GM21529 (cell line): ENCODE data around the gene CPNE6.
"Not testable (repeated sequence)": the region's sequence is repeated elsewhere in the genome, so short reads cannot be mapped to it uniquely, and the experiment has no call there.

Experiments
- ATAC-seq: cut with Tn5 transposase; IDR thresholded peaks from one replicate; pipeline ENCODE4 v1.9.1; 2021; ENCODE audit not compliant: unreplicated experiment

The CPNE6 gene

DNA sequence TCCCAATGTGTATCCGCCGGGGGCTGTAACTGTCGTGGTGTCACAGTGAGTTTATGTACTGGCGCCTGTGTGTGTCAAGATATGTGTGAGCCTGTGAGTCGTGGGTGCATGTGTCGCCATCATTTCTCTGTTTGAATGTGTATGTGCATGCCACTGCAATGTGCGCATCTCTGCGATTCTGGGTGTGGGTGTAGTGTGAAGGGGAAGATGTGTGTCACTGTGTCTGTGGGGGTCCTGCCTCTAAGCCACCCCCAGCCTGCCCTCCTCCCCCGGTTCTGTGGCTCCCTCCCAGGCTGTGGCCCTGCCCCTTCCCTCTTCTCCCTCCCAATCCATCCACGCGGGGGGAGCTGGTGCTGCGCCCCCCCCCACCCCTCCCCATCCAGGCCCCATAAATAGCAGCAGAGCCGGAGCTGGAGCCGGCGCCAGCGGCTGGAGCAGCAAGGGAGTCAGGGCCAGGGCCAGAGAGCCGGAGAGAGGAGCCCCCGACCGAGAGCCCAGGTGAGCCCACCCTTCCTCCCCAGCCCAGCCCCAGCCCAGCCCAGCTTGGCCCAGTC, at the start of gene CPNE6:
Gene CPNE6, plus strand, starts transcription at position 419 of the 554 bp plus-strand sequence. CDS start 1,375 bp downstream, outside the sequence.
- no peak for ATAC-seq

DNA sequence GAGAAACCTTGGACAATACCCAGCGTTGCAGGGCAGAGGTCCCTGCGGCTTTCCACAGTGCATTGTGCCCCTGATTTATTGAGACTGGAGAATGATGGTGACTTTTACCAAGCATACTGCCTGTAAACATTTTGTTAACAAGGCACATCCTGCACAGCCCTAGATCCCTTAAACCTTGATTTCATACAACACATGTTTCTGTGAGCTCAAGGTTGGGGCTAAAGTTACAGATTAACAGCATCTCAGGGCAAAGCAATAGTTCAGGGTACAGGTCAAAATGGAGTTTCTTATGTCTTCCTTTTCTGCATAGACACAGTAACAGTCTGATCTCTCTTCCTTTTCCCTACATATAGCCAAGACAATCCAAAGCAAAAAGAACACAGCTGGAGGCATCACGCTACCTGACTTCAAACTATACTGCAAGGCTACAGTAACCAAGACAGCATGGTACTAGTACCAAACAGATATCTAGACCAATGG, 46.4 kb upstream of the CPNE6 start:
- ATAC-seq = not testable (repeated sequence)

DNA sequence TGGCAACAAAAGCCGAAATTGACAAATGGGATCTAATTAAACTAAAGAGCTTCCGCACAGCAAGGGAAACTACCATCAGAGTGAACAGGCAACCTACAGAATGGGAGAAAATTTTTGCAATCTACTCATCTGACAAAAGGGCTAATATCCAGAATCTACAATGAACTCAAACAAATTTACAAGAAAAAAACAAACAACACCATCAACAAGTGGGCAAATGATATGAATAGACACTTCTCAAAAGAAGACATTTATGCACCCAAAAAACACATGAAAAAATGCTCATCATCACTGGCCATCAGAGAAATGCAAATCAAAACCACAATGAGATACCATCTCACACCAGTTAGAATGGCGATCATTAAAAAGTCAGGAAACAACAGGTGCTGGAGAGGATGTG, 41.7 kb upstream of the CPNE6 start:
- ATAC-seq = not testable (repeated sequence)

DNA sequence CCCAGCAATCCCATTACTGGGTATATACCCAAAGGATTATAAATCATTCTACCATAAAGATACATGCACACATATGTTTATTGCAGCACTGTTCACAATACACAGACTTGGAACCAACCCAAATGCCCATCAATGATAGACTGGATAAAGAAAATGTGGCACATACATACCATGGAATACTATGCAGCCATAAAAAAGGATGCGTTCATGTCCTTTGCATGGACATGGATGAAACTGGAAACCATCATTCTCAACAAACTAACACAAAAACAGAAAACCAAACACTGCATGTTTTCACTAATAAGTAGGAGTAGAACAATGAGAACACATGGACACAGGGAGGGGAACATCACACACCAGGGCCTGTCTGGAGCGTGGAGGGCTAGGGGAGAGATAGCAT, 40.0 kb upstream of the CPNE6 start:
- not testable (repeated sequence) for ATAC-seq

DNA sequence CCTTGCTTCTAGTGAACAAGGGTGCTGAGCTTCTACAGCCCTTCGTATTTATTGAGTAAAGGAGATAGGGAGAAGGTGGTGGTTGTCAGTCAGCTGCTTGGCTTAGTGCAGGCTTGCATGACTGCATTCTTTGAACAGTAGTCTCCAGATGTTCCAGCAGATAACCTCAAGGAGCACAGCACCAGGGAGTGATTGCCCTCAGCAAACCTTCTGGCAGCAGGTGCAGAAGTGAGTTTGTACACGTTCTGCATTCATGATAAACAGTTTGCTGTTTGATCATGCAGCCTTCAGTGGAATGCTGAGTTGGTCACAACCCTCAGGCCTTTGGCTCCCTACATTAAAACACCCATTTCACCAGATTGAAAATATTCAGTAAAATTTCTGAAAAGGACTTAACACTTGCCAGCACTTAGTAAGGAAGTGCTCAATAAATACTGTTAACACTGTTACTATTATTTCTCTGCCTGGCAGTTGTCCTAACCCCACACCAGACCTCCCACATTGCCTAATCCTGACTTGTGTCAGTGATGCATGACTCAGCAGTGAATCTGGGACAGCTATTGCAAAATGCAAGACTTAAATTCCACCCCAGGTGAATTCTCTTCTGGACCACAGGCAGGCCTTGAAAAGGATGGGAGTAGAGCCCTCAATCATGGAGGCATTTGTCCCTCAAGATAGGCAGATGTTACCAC, 38.5 kb upstream of the CPNE6 start:
- ATAC-seq = no peak

DNA sequence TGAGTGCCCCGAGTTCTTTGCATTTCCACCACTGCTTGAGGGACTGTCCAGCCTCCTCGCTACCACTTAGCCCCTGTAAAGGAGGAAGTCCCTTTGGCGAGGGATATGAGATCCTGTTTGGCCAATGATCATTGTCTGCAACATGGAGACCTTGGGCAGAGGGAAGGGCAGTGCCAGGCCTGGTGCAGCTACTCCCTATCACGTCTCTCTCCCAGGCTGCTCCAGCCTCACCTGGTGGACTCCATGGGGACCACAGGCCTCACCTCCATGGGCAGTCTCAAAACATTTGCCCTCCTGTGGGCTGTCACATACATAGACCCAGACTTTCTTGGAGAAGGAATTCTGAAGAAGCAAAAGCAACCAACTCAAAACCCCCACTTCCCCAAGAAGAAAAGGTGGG, 35.6 kb upstream of the CPNE6 start:
- not testable (repeated sequence) for ATAC-seq

DNA sequence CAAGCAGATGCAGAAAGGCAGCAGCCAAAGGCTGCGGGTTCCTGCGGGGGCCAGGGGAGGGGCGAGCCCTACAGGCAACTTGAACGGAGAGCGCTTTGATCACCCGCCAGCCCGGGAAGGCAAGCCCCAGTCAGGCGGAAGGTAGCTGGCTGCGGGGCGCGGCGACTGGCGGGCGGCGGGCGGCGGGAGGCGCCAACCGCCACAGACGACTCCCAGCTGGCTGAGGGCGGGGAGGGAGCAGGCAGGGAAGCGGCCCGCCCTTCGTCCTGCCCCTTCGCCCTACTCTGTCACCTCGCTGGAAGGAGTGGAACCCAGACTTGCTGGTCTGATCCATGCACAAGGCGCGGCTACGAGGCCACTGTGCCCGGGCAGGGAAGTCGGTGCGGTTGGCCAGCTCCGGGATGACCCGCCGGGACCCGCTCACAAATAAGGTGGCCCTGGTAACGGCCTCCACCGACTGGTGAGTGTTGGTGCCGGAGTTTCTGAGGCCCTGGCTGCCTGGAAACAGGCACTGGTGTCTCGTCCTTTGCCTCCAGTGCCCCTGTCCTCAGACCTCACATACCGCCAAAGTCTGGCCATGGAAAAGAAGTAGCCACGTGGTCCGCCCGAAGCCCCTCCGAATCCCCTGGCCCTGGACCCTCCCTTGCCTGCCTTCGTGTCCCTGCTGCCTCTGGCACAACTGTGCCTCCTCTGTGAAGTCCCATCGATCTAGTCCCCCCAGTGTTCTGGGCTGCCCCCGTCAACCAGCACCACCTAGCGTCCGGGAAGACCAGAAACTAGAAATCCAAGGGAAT, 35.0 kb upstream of the CPNE6 start:
- peak; percentile 71 for ATAC-seq

DNA sequence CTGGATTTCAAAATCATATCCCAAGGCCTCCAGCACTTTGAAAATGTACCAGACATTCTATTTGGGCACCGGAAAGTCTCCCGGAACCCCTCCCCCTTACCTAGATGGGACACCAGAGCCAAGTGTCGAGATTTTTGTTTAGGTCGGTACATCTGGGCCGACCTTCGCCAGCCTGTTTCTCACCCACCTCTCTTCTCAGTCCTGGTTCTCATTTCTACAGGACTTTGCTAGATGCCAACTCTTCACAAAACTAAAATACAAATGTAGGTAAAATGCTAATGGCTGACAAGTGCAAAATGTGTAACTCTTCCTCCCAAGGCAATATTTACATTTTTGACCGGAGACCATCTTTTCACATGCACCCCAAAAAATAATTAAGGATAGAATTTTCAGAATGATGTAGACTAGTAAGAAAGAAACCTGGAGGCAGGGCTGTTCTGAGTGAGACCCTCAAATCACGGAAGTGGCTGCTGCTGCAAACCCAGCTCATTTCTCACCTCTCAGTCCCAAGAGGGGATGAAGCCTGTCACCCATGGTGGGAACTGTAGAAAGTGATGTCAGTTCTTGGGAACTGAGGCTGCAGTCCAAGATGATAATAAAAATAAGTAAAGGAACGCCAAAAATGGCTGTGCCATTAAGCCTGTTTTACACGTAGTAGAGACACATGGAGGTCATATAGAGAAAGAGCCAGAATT, 34.3 kb upstream of the CPNE6 start:
- peak; percentile 5 for ATAC-seq

DNA sequence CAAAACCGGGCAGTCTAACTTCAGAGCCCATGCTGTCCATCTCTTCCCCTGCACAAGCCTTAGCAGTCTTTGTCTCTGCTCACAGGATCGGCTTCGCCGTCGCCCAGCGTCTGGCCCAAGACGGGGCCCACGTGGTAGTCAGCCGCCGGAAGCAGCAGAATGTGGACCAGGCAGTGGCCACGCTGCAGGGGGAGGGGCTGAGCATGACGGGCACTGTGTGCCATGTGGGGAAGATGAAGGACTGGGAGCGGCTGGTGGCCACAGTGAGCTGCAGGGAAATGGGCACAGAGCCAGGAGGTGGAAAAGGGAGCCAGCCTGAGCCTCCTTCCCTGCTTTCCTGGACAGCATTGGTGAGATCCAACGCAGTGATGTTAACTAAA, 33.7 kb upstream of the CPNE6 start:
- no peak for ATAC-seq

DNA sequence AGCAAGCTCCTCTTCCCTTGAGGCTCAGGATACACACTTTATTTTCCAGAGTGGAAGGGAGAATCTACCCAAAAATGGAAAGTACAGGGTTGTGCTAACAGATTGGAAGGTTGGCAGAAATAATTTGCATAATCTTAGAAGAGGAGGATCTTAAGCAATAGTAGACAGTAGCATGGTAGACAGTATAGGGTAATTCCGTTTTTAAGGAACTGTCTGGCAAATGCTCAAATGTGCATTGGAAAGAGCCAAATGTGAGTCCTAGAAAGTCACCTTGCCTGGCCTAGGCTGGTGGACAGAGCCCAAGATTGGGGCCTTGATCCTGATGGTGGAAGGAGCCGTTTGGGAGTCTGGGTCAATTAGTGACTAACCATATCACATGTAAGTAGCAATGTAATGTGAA, 32.7 kb upstream of the CPNE6 start:
- no peak for ATAC-seq

DNA sequence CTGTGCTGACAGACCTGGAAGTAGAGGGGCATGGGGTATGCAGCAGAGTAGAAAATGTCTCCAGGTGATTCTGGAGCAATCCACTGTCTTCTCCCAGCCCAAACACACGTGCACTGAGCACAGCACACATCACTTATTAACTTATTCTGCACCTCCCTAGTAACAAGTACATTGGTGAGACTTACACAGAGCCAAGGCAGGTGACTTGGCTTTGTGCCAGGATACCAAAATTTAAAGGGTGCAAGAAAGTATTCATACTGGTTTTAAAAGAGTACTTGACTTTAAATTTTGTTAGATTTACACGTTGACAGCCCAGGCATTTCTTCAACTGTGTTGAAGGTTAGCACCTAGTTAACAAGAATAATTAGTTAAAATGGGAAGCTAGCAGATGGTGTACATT, 30.7 kb upstream of the CPNE6 start:
- ATAC-seq = no peak

DNA sequence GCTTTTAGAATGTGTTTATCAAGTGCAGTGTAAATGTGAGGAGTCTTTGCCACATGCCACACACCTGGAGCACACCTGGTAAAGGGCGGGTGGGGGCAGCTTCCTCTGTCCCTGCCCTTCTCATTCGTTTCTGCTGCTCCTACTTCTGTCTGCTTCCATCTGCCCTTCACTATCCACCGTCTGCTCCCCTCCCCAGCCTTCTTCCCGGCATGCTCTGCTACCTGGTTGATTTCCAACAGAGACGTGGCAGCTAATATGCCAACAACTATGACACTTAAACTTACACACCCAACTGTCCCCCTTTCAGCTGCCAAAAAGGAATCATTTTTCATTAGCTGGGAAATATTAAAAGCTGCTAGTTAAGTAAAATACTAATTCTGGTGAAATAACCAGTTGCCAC, 28.6 kb upstream of the CPNE6 start:
- ATAC-seq = no peak

DNA sequence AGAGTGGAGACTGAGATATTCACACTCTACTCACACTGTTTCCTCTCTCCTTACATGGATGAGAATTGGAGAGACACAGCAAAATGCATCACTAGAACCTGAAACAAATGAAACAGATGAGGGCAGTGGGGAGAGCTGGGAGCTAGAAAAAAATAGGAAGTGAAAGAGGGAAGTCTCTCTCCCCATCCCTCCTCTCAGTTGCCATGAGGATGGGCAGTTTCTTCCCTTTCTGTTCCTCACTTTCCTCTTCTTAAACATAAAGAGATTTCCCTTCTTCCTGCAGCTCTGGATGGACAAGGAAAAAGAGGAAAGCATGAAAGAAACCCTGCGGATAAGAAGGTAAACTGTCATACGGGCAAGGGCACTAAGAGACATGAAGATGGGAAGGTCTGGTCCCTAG, 22.4 kb upstream of the CPNE6 start:
- ATAC-seq = not testable (repeated sequence)

DNA sequence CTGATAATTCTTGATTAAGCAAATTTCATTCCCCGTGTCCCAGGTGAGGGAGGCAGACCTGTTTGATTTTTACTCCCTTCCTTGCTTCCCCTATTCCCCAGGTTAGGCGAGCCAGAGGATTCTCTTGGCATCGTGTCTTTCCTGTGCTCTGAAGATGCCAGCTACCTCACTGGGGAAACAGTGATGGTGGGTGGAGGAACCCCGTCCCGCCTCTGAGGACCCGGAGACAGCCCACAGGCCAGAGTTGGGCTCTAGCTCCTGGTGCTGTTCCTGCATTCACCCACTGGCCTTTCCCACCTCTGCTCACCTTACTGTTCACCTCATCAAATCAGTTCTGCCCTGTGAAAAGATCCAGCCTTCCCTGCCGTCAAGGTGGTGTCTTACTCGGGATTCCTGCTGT, 20.6 kb upstream of the CPNE6 start:
- not testable (repeated sequence) for ATAC-seq

DNA sequence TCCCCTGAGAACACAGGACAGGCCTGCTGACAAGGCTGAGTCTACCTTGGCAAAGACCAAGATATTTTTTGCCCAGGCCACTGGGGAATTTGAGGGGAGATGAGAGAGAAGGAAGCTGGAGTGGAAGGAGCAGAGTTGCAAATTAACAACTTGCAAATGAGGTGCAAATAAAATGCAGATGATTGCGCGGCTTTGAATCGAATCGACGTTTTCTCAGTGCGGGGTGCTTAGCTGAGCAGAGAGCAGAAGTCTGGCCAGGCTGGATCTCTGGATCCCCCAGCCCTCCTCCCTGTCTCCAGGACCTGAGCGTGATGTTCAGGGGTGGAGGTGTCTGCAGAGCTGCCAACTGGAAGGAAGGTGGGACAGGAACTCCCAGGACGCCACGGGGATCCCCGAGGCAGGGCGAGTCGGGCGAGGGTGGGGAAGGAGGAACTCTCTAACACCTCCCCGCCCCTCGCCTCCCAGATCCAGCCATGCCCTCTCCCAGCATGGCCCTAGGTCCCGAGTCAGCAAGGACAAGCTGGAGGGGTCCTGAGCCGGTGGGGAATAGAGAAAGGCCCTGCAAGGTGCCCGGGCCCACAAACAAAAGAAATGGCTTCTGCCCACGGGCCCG, 20.1 kb upstream of the CPNE6 start:
- peak; percentile 19 for ATAC-seq

DNA sequence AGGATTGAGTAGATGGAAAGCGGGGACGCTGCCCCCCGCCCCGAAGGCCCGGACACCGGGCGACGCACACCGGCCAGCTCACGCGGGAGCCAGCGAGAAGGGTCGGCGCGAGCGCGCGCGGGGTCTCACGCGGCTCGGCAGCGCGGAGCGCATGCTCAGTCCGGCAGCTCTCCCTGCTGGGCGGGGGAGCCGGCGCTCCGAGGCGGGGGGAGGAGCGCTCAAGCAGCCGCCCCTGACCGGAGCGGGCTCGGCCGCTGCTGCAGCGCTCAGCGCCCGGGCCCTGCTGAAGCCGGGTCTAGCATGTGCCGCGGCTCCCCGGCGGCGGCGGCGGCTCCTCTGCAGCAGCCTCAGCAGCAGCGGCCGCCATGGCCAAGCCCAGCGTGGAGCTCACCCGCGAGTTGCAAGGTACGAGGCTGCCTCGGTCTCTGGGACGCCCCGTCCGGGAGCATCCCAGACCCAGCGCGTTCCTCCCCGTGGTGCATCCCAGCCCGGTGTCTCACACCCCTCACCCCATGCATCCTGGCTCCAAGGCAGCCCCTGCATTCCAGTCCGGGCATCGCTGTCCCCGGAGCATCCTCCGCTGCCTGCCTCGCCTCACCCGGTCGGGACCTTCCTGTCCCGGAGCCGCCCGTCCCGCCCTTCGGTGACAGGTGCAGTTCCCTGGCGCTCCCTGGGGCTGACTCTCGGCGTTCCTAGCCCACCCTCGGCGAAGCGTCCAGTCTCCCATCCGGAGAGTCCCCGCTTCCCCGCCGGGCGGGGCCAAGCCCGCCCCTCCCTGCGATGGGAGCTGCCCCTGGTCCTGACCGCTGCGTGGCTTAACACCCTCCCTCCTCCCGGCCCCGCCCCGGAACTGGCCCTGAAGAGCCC, 19.3 kb upstream of the CPNE6 start, which contains the start of gene CARMIL3:
Gene CARMIL3, plus strand, starts transcription at position 221 of the 867 bp plus-strand sequence. Its CDS starts 145 bp downstream, at position 366.
- ATAC-seq = peak; percentile 76

DNA sequence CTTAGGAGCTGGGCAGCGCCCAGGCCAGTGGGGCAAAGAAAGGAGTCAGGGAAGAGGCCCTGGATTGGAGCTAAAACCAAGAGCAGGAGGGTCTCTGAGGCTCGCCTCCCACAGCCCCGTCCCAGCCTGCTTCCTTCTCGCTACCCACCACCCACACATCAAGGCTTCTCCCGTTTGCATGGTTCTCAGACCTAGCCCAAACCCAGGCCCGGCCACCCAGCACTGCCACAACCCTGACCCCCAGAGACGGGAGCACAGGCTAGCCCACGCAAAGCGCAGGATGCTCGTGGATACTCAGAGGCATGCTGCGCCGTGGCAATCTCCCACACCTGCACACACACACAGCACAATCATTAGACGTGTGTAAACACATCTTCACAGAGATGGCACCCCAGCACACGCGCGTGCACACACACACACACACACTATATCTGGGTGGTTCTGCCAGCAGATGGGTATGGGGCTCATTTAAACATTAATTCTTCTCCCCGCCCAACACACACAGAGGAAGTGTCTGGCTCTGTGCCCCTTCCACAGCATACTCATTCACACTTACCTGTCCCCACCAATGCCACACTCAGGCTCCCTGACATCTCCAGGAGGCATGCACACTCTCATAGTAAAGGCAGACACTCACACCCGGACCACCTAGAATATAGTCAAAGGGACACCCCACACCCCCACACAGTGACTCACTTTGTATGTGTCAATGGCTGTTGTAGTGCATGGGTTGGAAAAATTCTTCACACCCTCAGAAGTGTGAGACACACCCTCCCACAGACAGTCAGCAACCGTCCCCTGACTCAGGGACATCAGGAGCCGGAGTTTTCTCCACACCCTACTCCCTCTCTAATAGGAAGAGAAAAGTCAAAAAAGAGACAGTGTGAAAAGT, 18.5 kb upstream of the CPNE6 start:
- ATAC-seq = no peak

DNA sequence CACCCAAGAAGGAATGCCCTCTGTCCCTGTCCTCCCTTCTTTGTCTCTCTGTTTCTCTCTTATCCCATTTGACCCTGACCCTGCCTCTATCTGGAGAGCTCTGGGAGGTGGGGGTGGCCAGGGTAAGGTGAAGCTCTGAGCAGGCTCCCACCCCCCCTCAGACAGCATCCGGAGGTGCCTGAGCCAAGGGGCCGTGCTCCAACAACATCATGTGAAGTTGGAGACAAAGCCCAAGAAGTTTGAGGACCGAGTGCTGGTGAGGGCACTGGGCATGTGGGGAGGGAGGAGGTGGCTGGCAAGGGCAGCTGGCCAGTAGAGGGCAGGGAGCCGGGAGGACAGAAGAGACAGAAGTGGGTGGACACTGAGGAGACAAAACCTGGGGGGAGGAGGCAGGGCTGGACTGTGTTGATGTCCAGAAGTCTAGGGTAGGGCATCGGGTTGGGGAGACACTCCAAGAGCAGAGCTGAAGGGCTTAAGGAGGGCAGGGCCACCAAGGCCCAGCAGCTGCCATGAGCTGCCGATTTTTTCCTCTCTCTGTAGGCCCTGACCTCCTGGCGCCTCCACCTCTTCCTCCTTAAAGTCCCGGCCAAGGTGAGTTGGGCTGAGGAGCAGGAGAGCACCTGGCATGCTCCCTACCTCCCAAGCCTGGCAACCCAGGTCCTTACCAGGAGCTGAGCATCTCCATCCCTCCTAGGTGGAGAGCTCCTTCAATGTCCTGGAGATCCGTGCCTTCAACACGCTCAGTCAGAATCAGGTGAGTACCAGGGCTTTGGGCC, 17.6 kb upstream of the CPNE6 start:
- ATAC-seq = no peak
